KMS-11 (cell line): ENCODE results near the gene MCC.

ENCODE experiments used
- H2AFZ ChIP-seq: fragments of 200-600 bp; sonication (generic); 2 replicates; pipeline ENCODE4 v1.6.1; 2016; ENCODE audit warnings: antibody characterized with exemption, mixed run types, low read depth
- H3K27ac ChIP-seq: fragments of 200-600 bp; sonication (generic); 2 replicates; pipeline ENCODE4 v1.6.1; 2016; ENCODE audit warnings: mild to moderate bottlenecking, mixed run types
- H3K27me3 ChIP-seq: fragments of 200-600 bp; sonication (generic); 2 replicates; pipeline ENCODE4 v1.6.1; 2017; ENCODE audit warnings: mild to moderate bottlenecking, low read depth, mixed run types, moderate library complexity; ENCODE audit not compliant: insufficient read depth
- H3K36me3 ChIP-seq: fragments of 200-600 bp; sonication (generic); 2 replicates; pipeline ENCODE4 v1.6.1; 2017; ENCODE audit warnings: mild to moderate bottlenecking, mixed run types; ENCODE audit not compliant: insufficient read depth
- H3K4me1 ChIP-seq: fragments of 200-600 bp; sonication (generic); 2 replicates; pipeline ENCODE4 v1.6.1; 2016; ENCODE audit warnings: mild to moderate bottlenecking, low read depth, mixed run types; ENCODE audit not compliant: poor library complexity, severe bottlenecking
- H3K4me2 ChIP-seq: fragments of 200-600 bp; sonication (generic); 2 replicates; pipeline ENCODE4 v1.7.0; 2016; ENCODE audit warnings: mild to moderate bottlenecking, mixed run types
- H3K4me3 ChIP-seq: fragments of 200-600 bp; sonication (generic); IDR thresholded peaks from 2 replicates; pipeline ENCODE4 v1.6.1; 2017; ENCODE audit warnings: low read depth, low read length, mixed read lengths; ENCODE audit not compliant: insufficient read depth
- H3K79me2 ChIP-seq: fragments of 200-600 bp; sonication (generic); 2 replicates; pipeline ENCODE4 v1.6.1; 2016; ENCODE audit warnings: low read depth, mixed run types; ENCODE audit not compliant: insufficient read depth
- H3K9ac ChIP-seq: fragments of 200-600 bp; sonication (generic); 2 replicates; pipeline ENCODE4 v1.6.1; 2016; ENCODE audit warnings: mild to moderate bottlenecking, mixed run types
- H4K20me1 ChIP-seq: fragments of 200-600 bp; sonication (generic); 2 replicates; pipeline ENCODE4 v1.6.1; 2016; ENCODE audit warnings: mild to moderate bottlenecking, mixed run types; ENCODE audit not compliant: insufficient read depth
- TF ChIP-seq, protein P1 (sequence below): fragments of 200-600 bp; sonication (generic); conservative IDR thresholded peaks from 2 replicates; pipeline ENCODE4 v1.6.1; 2017; ENCODE audit warnings: low read depth, mild to moderate bottlenecking, antibody characterized with exemption, low read length, moderate library complexity, mixed read lengths

The MCC gene

DNA sequence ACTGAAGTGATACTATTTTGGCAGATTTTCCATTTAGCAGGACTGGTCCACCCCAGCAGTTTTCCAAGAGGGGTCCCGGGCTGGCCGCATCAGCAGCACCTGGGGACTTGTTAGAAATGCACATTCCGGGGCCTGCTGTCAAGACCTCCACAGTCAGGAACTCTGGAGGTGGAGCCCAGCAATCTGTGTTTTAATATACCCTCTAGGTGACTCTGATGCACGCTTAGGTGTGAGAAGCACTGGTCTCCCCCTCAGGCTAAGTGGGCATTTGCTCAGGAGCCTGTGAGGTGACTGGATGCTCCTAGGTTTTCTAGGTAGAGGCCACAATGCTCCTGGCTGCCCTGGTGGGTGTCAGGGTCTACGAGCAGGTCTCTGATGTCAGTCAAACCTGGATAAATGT, 430.0 kb downstream of the MCC start:
- Histone ChIP-seq H3K27me3 (no peaks in the 10 kb centered on the region), H3K36me3 (no peaks in the 10 kb centered on the region), H3K4me3 (no peak overlapping the region), H3K79me2 (no peaks in the 10 kb centered on the region), H3K9ac (no peak overlapping the region), H4K20me1 (no peaks in the 10 kb centered on the region), H3K4me2 (no peak overlapping the region), H3K27ac (no peak overlapping the region), H2AFZ (no peak overlapping the region), H3K4me1 (peaks cover 9% of the 10 kb centered on the region)
- TF ChIP-seq, protein P1, sequence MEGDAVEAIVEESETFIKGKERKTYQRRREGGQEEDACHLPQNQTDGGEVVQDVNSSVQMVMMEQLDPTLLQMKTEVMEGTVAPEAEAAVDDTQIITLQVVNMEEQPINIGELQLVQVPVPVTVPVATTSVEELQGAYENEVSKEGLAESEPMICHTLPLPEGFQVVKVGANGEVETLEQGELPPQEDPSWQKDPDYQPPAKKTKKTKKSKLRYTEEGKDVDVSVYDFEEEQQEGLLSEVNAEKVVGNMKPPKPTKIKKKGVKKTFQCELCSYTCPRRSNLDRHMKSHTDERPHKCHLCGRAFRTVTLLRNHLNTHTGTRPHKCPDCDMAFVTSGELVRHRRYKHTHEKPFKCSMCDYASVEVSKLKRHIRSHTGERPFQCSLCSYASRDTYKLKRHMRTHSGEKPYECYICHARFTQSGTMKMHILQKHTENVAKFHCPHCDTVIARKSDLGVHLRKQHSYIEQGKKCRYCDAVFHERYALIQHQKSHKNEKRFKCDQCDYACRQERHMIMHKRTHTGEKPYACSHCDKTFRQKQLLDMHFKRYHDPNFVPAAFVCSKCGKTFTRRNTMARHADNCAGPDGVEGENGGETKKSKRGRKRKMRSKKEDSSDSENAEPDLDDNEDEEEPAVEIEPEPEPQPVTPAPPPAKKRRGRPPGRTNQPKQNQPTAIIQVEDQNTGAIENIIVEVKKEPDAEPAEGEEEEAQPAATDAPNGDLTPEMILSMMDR, result no peak

DNA sequence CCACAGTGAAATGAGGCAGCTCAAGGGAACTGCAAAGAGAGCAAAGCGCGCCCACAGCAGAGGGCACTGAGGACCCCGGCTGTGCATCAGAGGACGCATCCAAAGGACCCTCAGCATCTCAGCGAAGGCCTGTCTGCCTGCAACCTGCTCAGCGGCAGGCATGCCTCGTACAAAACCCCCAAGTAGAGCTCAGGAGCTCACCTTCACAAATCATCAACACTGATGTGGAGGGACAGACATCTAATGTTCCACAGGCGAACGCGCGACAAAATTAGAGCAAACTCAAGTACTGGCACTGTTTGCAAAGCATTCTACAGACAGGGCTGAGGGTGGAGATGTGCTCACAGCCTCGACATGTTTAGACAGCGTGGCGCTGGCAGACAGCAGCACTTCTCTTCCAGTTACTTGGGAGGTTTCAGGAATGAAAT, 430.7 kb downstream of the MCC start:
- Histone ChIP-seq H3K79me2 (no peaks in the 10 kb centered on the region), H3K4me2 (no peak overlapping the region), H2AFZ (no peak overlapping the region), H4K20me1 (no peaks in the 10 kb centered on the region), H3K27me3 (no peaks in the 10 kb centered on the region), H3K9ac (no peak overlapping the region), H3K4me1 (peaks cover 8% of the 10 kb centered on the region), H3K27ac (no peak overlapping the region), H3K4me3 (no peak overlapping the region), H3K36me3 (no peaks in the 10 kb centered on the region)
- TF ChIP-seq, protein P1, result no peak

DNA sequence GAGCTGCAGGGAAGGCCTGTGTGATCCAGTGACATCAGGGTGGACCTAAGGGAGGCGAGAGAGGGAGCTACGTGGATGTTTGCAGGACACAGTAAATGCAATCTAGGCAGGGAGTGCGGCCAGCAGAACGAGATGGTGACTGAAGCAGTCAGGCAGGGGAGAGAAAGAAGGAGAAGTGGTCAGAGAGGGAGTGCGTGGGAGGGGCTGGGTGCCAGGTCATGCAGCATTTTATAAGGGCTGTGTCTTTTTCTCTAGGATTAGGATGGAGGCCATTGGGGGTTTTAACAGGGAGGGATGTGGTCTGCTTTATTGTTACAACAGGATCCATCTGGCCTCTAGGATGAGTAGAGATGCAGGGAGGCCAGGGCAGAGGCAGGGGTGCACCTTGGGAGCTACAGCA, 431.3 kb downstream of the MCC start:
- Histone ChIP-seq H3K79me2 (no peaks in the 10 kb centered on the region), H3K27me3 (no peaks in the 10 kb centered on the region), H4K20me1 (no peaks in the 10 kb centered on the region), H3K4me3 (no peak overlapping the region), H2AFZ (no peak overlapping the region), H3K4me1 (peaks cover 3% of the 10 kb centered on the region), H3K4me2 (no peak overlapping the region), H3K27ac (no peak overlapping the region), H3K36me3 (no peaks in the 10 kb centered on the region), H3K9ac (no peak overlapping the region)
- TF ChIP-seq, protein P1, result no peak

DNA sequence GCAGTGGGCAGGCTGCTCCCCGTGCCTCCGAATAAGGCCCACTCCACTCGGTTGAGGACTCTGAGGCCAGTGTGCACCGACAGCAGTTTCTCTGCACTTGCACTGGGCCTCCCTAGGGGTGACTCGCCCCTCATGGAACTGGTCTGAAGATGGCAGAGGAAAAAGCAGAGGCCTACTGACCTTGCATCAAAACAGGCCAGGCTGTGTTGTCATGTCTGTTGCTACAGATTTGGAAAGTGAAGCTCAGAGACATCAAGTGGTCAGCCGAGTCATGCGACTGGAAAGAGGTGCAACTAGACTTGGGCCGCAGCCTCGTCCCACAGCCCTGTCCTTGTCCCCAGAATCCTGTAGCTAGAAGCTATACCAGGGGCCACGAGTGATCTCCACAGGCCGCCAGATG, 433.4 kb downstream of the MCC start:
- H3K4me3 ChIP-seq, result no peak overlapping the region
- no peak overlapping the region for H2AFZ ChIP-seq
- TF ChIP-seq, protein P1, result no peak
- H3K9ac ChIP-seq, result no peak overlapping the region
- H3K79me2 ChIP-seq, result no peaks in the 10 kb centered on the region
- no peak overlapping the region for H3K4me2 ChIP-seq
- no peak overlapping the region for H3K27ac ChIP-seq
- no peaks in the 10 kb centered on the region for H4K20me1 ChIP-seq
- H3K36me3 ChIP-seq, result no peaks in the 10 kb centered on the region
- H3K4me1 ChIP-seq, result no peaks in the 10 kb centered on the region
- no peaks in the 10 kb centered on the region for H3K27me3 ChIP-seq
